ENCODE data around the gene KDSR.

Gene KDSR

GRCh38 chr18:63394954-63395353, 27.9 kb upstream of the KDSR start:
- no peak for DNase-seq (ENCODE audit: extremely low spot score)
- no peak for TF ChIP-seq HDGF (IDR thresholded peaks at IDR 0.05; ENCODE audit: borderline replicate concordance)
- no peak for TF ChIP-seq FOXA1 (IDR thresholded peaks at IDR 0.05)
- no peak for TF ChIP-seq SUZ12 (IDR thresholded peaks at IDR 0.05)
- no peak for TF ChIP-seq ARNT (IDR thresholded peaks at IDR 0.05)
- no peak for TF ChIP-seq BHLHE40 (IDR thresholded peaks at IDR 0.05; ENCODE audit: borderline replicate concordance)
- TF ChIP-seq ELF4 (IDR thresholded peaks at IDR 0.05) = no peak
- ChIA-PET CTCF (no interaction called here), POLR2A (interaction anchor here (1.3 kb wide), 1 partner anchor 27 kb away, joined by 4 read pairs; no protein-coding TSS in a partner anchor)

DNA sequence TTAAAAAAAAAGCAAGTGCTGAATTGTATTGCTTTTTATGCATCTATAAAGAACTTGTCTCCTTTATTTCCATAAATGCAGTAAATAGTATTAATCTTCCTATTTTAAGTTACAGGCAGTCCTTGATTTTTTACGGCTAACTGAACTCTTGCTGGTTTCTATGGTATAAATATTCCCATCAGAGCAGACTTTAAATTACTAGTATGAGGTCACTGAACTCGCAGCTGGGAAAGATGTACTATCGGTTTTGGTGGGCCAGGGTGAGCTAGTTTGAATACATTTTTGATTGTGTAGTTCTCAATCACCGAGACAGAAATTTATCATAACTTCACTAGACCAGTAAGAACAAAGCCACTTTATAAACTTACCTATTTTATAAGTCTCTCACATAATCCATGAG, 20.9 kb upstream of the KDSR start:
- ChIA-PET CTCF (no interaction called here), POLR2A (no interaction called here)
- no peak for DNase-seq (ENCODE audit: extremely low spot score)
- no peak for TF ChIP-seq ELF4 (IDR thresholded peaks at IDR 0.05)
- no peak for TF ChIP-seq TARDBP (IDR thresholded peaks at IDR 0.05)
- no peak for TF ChIP-seq FOXM1 (IDR thresholded peaks at IDR 0.05; ENCODE audit: borderline replicate concordance)
- no peak for TF ChIP-seq SUZ12 (IDR thresholded peaks at IDR 0.05)
- no peak for TF ChIP-seq LEF1 (IDR thresholded peaks at IDR 0.05; ENCODE audit: borderline replicate concordance)
- TF ChIP-seq L3MBTL2 (conservative IDR thresholded peaks at IDR 0.05) = no peak
- TF ChIP-seq ZNF384 (IDR thresholded peaks at IDR 0.05) = no peak
- TF ChIP-seq NFRKB (IDR thresholded peaks at IDR 0.05) = no peak
- no peak for TF ChIP-seq BHLHE40 (IDR thresholded peaks at IDR 0.05; ENCODE audit: borderline replicate concordance)
- TF ChIP-seq, protein P1, sequence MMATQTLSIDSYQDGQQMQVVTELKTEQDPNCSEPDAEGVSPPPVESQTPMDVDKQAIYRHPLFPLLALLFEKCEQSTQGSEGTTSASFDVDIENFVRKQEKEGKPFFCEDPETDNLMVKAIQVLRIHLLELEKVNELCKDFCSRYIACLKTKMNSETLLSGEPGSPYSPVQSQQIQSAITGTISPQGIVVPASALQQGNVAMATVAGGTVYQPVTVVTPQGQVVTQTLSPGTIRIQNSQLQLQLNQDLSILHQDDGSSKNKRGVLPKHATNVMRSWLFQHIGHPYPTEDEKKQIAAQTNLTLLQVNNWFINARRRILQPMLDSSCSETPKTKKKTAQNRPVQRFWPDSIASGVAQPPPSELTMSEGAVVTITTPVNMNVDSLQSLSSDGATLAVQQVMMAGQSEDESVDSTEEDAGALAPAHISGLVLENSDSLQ (IDR thresholded peaks at IDR 0.05) = no peak
- no peak for TF ChIP-seq HDGF (IDR thresholded peaks at IDR 0.05; ENCODE audit: borderline replicate concordance)
- no peak for TF ChIP-seq FOXK2 (IDR thresholded peaks at IDR 0.05)
- TF ChIP-seq ARNT (IDR thresholded peaks at IDR 0.05) = no peak
- TF ChIP-seq CTBP1 (IDR thresholded peaks at IDR 0.05; ENCODE audit: borderline replicate concordance) = no peak
- TF ChIP-seq FOXA1 (IDR thresholded peaks at IDR 0.05) = no peak
- no peak for TF ChIP-seq SP1 (IDR thresholded peaks at IDR 0.05)

DNA sequence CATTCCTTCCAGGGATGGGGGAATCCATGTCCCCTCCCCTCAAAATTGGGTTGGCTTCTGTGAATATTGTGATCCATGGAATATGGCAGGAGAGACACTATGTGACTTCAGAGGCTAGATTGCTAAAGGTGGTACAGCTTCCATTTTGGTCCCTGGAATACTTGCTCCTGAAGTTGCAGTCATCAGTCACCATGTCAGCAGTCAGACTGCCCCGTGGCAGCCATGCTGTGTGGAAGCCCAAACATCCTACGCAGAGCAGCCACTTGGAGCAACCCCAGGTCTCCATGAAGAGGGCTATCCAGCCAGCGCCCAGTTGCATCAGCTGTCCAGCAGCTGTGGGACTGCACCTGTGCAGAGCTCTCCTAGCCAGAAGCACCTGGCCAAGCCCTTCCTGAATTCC, 15.8 kb upstream of the KDSR start:
- ChIA-PET CTCF (no interaction called here), POLR2A (no interaction called here)
- TF ChIP-seq ARNT (IDR thresholded peaks at IDR 0.05) (no peak), ELF4 (IDR thresholded peaks at IDR 0.05) (no peak), SUZ12 (IDR thresholded peaks at IDR 0.05) (no peak), FOXA1 (IDR thresholded peaks at IDR 0.05) (no peak), FOXK2 (IDR thresholded peaks at IDR 0.05) (no peak), TARDBP (IDR thresholded peaks at IDR 0.05) (no peak), BHLHE40 (IDR thresholded peaks at IDR 0.05; ENCODE audit: borderline replicate concordance) (no peak), L3MBTL2 (conservative IDR thresholded peaks at IDR 0.05) (no peak), NFRKB (IDR thresholded peaks at IDR 0.05) (no peak), HDGF (IDR thresholded peaks at IDR 0.05; ENCODE audit: borderline replicate concordance) (no peak), CTBP1 (IDR thresholded peaks at IDR 0.05; ENCODE audit: borderline replicate concordance) (no peak)
- TF ChIP-seq, protein P1 (IDR thresholded peaks at IDR 0.05) = no peak
- DNase-seq (ENCODE audit: extremely low spot score) = no peak

DNA sequence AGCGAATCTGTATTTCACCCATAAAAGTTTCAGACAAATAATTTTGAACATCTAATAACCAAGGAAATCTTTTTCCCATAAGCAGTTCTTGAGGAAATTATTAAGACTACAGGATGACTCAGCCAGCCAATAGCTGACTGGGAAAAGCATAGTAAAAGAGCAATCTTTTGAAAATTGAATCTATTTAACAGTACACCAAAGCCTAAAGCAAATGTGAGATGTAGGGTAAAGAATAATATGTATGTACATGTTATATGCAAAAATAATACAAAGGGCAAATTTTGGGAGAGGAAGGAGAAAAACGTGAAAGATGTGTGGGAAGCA, 12.6 kb upstream of the KDSR start:
- CTCF ChIA-PET = no interaction called here
- DNase-seq (ENCODE audit: extremely low spot score) = no peak
- TF ChIP-seq SP1 (IDR thresholded peaks at IDR 0.05) = no peak
- POLR2A ChIA-PET = no interaction called here

- no peak for DNase-seq (ENCODE audit: extremely low spot score)
- POLR2A ChIA-PET = no interaction called here
- TF ChIP-seq, protein P1 (IDR thresholded peaks at IDR 0.05) = no peak
- CTCF ChIA-PET = no interaction called here
Measured at GRCh38 chr18:63378919-63379638, 12.1 kb upstream of the KDSR start.

DNA sequence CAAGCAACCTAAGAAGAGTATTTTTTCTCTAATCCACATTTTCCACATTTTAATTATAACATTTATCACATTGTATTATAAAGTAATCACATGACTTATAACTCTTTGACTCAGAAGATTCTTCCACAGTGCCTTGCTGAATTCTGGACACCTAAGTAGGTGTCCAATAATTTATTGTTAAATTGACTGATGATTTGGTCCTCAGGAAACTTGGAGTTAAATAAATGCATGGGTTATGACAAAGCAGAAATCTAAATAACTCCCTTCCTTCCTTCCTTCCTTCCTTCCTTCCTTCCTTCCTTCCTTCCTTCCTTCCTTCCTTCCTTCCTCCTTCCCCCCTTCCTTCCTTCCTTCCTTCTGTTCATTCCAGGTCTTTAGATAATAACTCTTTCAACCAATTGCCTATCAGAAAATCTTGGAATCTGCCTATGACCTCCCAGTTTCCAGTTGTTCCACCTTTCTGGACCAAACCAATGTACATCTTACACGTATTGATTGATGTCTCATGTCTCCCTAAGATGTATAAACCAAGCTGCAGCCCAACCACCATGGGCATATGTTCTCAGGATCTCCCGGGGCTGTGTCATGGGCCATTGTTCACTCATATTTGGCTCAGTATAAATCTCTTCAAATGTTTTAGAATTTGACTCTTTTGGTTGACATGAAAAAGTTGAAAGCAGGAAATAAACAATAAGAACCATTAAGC, 10.4 kb upstream of the KDSR start:
- no peak for TF ChIP-seq ELF4 (IDR thresholded peaks at IDR 0.05)
- CTCF ChIA-PET = no interaction called here
- POLR2A ChIA-PET = interaction anchor here (0.7 to 1.4 kb wide), 2 partner anchors 10 to 45 kb away, joined by 3 read pairs; partner anchors contain the start of genes KDSR and VPS4B

DNA sequence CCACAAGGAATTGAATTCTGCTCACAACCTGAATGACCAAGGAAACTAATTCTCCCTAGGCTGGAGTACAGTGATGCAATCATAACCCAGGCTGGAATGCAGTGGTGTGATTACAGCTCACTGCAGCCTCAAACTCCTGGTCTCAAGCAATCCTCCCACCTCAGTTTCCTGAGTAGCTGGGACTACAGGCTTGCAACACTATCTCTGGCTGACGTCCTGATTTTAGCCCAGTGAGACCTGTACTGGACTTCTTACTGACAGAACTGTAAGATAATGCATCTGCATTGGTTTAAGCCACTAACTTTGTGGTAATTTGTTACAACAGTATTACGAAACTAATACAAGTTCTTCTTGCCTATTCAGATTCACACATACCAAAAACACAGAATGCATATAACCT, 9.5 kb upstream of the KDSR start:
- POLR2A ChIA-PET = interaction anchor here (1.4 kb wide), 1 partner anchor 9 kb away, joined by 3 read pairs; the partner anchor contains the start of gene KDSR
- CTCF ChIA-PET = no interaction called here
- DNase-seq (ENCODE audit: extremely low spot score) = no peak
- TF ChIP-seq SUZ12 (IDR thresholded peaks at IDR 0.05) = no peak
- no peak for TF ChIP-seq ARNT (IDR thresholded peaks at IDR 0.05)
- no peak for TF ChIP-seq FOXA1 (IDR thresholded peaks at IDR 0.05)
- no peak for TF ChIP-seq FOXM1 (IDR thresholded peaks at IDR 0.05; ENCODE audit: borderline replicate concordance)
- TF ChIP-seq LEF1 (IDR thresholded peaks at IDR 0.05; ENCODE audit: borderline replicate concordance) = no peak
- TF ChIP-seq, protein P1 (IDR thresholded peaks at IDR 0.05) = no peak
- TF ChIP-seq L3MBTL2 (conservative IDR thresholded peaks at IDR 0.05) = no peak
- TF ChIP-seq SP1 (IDR thresholded peaks at IDR 0.05) = no peak

More for the DNA sequence above, 10.4 kb upstream of the KDSR start:
- DNase-seq (ENCODE audit: extremely low spot score) = no peak

Measured in HEK293T (cell line).